Osteocyte (in vitro differentiated cells): Measurements from ENCODE around the gene FRMD4B. TPM values are rescaled to one million over a fixed set of nuclear protein-coding genes. Genes with fewer than 3 reads are reported as not detected.
"Not testable (repeated sequence)": the region's sequence is repeated elsewhere in the genome, so short reads cannot be mapped to it uniquely, and the experiment has no call there.

ENCODE experiments used
- DNase-seq: peaks from one replicate; pipeline ENCODE4 v3.0.0; 2021; ENCODE audit warnings: mixed read lengths; ENCODE audit not compliant: unreplicated experiment; ENCODE audit errors: extremely low spot score
- H3K27ac Mint-ChIP-seq: one replicate; pipeline ENCODE4 v1.8.0; 2021; ENCODE audit warnings: mild to moderate bottlenecking, mixed read lengths; ENCODE audit not compliant: unreplicated experiment
- H3K27me3 Mint-ChIP-seq: one replicate; pipeline ENCODE4 v1.8.0; 2021; ENCODE audit warnings: mixed read lengths; ENCODE audit not compliant: unreplicated experiment
- H3K36me3 Mint-ChIP-seq: one replicate; pipeline ENCODE4 v1.8.0; 2021; ENCODE audit warnings: mixed read lengths; ENCODE audit not compliant: unreplicated experiment
- H3K4me1 Mint-ChIP-seq: one replicate; pipeline ENCODE4 v1.8.0; 2021; ENCODE audit warnings: mixed read lengths; ENCODE audit not compliant: unreplicated experiment
- H3K4me3 Mint-ChIP-seq: one replicate; pipeline ENCODE4 v1.8.0; 2021; ENCODE audit warnings: mild to moderate bottlenecking, moderate library complexity, mixed read lengths; ENCODE audit not compliant: unreplicated experiment
- H3K9me3 Mint-ChIP-seq: one replicate; pipeline ENCODE4 v1.8.0; 2021; ENCODE audit warnings: mixed read lengths; ENCODE audit not compliant: unreplicated experiment
- total RNA-seq: library from RNA; stranded (reverse); gene quantifications from 2 replicates; pipeline ENCODE4 v1.2.1, GENCODE V29; 2021
- TF ChIP-seq, protein P1 (sequence below): fragments of 200-600 bp; sonication (generic); IDR thresholded peaks from 2 replicates; pipeline ENCODE4 v1.5.0; 2021; ENCODE audit warnings: antibody characterized with exemption, mild to moderate bottlenecking, moderate library complexity

FRMD4B gene
- total RNA-seq, 1 donor from 2014 or later = 1.3 TPM

- H3K9me3 Mint-ChIP-seq = no peaks in the 10 kb centered on the region
- H3K27me3 Mint-ChIP-seq = no peaks in the 10 kb centered on the region
- no peaks in the 10 kb centered on the region for H3K36me3 Mint-ChIP-seq
- TF ChIP-seq, protein P1, sequence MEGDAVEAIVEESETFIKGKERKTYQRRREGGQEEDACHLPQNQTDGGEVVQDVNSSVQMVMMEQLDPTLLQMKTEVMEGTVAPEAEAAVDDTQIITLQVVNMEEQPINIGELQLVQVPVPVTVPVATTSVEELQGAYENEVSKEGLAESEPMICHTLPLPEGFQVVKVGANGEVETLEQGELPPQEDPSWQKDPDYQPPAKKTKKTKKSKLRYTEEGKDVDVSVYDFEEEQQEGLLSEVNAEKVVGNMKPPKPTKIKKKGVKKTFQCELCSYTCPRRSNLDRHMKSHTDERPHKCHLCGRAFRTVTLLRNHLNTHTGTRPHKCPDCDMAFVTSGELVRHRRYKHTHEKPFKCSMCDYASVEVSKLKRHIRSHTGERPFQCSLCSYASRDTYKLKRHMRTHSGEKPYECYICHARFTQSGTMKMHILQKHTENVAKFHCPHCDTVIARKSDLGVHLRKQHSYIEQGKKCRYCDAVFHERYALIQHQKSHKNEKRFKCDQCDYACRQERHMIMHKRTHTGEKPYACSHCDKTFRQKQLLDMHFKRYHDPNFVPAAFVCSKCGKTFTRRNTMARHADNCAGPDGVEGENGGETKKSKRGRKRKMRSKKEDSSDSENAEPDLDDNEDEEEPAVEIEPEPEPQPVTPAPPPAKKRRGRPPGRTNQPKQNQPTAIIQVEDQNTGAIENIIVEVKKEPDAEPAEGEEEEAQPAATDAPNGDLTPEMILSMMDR = no peak
- H3K27ac Mint-ChIP-seq = peak overlapping the region; percentile 75
- H3K4me3 Mint-ChIP-seq = peak overlapping the region; percentile 45
- no peak for DNase-seq
- H3K4me1 Mint-ChIP-seq = peaks cover 41% of the 10 kb centered on the region
Observed at GRCh38 chr3:69326855-69327300, 59.0 kb downstream of the FRMD4B start.

- H3K27me3 Mint-ChIP-seq = no peaks in the 10 kb centered on the region
- TF ChIP-seq, protein P1 = no peak
- H3K4me3 Mint-ChIP-seq = no peak overlapping the region
- no peak for DNase-seq
- H3K4me1 Mint-ChIP-seq = peaks cover 38% of the 10 kb centered on the region
- no peaks in the 10 kb centered on the region for H3K9me3 Mint-ChIP-seq
- H3K36me3 Mint-ChIP-seq = no peaks in the 10 kb centered on the region
- no peak overlapping the region for H3K27ac Mint-ChIP-seq
Observed at GRCh38 chr3:69325151-69325550, 60.7 kb downstream of the FRMD4B start.

DNA sequence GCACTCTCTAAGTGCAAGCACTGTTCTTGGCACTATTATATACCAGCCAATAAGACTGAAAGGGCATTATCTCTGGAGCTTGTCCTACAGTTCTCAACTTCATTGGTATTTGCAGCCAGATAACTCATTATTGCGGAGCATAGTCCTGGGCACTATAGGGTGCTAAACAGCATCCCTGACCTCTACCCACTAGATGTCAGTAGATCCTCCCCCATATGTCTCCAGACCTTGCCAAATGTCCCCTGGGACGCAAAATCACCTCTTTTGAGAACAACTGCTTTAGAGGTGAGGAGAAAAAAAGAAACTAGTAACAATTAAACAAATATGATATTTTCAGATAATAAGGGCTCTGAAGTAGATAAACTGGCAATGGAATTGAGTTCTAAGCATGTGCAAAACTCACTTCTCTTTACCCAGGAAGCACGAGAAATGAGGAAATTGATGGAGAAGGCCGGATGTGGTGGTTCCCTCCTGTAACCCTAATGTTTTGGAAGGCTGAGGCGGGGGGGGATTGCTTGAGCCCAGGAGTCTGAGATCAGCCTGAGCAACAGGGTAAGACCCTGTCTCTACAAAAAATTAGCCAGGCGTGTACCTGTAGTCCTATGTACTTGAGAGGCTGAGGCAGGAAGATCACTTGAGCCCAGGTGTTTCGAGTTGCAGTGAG, 61.4 kb downstream of the FRMD4B start:
- H3K4me1 Mint-ChIP-seq = peaks cover 32% of the 10 kb centered on the region
- DNase-seq = no peak
- H3K9me3 Mint-ChIP-seq = no peaks in the 10 kb centered on the region
- H3K27ac Mint-ChIP-seq = no peak overlapping the region
- no peak overlapping the region for H3K4me3 Mint-ChIP-seq
- TF ChIP-seq, protein P1 = peak; percentile 47
- no peaks in the 10 kb centered on the region for H3K36me3 Mint-ChIP-seq
- no peaks in the 10 kb centered on the region for H3K27me3 Mint-ChIP-seq

DNA sequence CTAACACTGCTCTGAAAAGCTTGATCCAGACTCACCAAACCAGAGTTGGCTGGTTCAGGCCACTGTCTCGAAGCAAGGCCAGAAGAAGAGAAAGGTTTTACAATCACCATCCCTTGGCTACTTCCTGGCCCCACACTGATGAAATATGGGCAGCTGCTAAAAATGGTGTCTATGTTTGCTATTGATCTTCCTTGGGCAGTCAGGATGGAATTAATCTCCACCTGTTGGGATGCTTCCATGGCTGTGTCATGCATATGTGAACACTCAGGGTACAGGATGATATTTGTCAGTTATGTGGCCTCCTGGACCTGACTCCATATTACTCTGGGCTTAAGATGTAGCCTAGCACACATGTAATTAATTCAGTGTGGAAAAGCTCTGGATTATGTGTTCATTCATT, 61.9 kb downstream of the FRMD4B start:
- Mint-ChIP-seq H3K9me3 (no peaks in the 10 kb centered on the region), H3K4me3 (no peak overlapping the region), H3K27ac (no peak overlapping the region), H3K36me3 (no peaks in the 10 kb centered on the region), H3K4me1 (peaks cover 31% of the 10 kb centered on the region), H3K27me3 (no peaks in the 10 kb centered on the region)
- DNase-seq = no peak
- TF ChIP-seq, protein P1 = no peak

DNA sequence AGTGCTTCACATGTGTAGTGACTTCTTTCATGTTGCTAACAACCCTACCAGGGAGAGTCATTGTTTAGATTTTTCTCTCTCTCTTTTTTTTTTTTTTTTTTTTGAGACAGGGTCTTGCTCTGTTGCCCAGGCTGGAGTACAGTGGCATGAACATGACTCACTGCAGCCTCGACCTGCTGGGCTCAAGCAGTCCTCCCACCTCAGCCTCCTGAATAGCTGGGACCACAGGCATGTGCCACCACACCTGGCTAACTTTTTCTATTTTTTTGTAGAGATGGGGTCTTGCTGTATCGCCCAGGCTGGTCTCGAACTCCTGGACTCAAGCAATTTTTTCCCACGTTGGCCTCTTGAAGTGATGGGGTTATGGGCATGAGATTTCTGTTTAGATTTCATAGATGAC, 63.4 kb downstream of the FRMD4B start:
- not testable (repeated sequence) for H3K27ac Mint-ChIP-seq

More for the DNA sequence above, 63.4 kb downstream of the FRMD4B start:
- not testable (repeated sequence) for H3K4me3 Mint-ChIP-seq, H3K9me3 Mint-ChIP-seq, H3K27me3 Mint-ChIP-seq, H3K36me3 Mint-ChIP-seq, DNase-seq
- peaks cover 16% of the 10 kb centered on the region for H3K4me1 Mint-ChIP-seq
